ENCODE measurements around the gene TRIM59.
A peak's percentile ranks its signal among the peaks of the same experiment; 100 is the strongest.
"Not testable (repeated sequence)": the region's sequence is repeated elsewhere in the genome, so short reads cannot be mapped to it uniquely, and the experiment has no call there.

The TRIM59 gene

DNA sequence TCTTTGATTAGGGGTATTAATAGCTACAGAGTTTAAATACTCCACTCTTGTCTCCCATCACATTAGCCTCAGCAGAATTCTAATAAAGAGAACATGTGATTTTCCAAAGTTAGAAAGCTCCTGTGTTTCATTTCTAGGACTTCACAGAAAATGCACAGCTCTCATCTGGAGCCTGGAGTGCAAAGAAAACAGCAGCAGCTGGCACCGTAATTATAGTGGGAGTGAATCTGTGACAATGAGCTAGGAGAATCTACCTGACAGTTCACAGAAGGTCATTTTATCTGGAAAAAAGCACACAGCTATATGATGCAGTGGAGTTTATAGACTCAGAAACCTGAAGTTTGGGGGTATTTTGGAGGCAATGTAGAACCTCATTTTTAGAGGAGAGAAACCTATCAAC is 5.4 kb upstream of the TRIM59 start:
- DNase-seq, result no peak

DNA sequence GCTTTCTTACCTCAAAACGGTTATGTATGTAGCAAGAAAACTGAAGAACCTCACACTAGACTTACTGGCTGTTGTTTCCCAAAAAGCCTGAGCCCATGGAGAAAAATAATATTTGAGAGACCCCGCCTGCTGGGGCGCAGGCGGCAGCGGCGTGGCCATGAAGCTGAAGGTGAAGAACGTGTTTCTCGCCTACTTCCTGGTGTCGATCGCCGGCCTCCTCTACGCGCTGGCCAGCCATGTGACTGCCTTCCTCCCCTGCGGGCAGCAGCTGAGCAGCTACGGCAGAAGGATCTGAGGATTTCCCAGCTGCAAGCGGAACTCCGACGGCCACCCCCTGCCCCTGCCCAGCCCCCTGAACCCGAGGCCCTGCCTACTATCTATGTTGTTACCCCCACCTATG is 2.7 kb upstream of the TRIM59 start:
- DNase-seq, result not testable (repeated sequence)

DNA sequence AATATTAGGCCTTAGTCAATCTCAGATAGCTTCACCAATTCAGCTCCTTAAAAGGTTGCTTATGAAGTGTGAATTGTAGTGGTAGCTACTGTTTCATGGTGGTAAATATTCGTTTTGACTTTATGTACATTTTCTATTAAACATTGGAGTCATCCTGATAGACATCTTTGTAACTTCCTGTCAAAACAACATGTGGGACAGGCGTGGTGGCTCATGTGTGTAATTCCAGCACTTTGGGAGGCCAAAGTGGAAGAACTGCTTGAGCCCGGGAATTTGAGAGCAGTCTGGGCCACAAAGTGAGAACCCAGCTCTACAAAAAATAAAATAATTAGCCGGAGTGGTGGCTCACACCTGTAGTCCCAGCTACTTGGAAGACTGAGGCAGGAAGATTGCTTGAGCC is 2.0 kb upstream of the TRIM59 start:
- no peak for DNase-seq

DNA sequence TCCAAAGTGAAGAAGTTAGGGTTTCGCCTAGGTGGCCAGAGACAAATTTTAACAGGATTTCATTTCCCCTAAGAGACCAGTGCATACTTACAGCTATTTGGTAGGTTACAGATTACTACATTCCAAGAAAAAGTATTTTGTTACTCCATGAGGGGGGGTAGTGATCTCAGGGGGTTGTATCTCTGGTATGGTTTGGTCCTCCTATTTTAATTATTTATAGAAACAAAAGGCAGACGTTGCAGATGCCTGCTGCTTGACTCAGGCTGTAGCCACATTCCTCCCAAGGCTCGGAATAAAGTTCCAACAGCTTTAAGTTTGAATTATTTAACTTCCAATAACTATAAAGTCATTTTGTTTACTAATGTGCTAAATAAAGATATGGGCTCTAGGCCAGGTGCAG is 1.3 kb upstream of the TRIM59 start:
- DNase-seq, result no peak

DNA sequence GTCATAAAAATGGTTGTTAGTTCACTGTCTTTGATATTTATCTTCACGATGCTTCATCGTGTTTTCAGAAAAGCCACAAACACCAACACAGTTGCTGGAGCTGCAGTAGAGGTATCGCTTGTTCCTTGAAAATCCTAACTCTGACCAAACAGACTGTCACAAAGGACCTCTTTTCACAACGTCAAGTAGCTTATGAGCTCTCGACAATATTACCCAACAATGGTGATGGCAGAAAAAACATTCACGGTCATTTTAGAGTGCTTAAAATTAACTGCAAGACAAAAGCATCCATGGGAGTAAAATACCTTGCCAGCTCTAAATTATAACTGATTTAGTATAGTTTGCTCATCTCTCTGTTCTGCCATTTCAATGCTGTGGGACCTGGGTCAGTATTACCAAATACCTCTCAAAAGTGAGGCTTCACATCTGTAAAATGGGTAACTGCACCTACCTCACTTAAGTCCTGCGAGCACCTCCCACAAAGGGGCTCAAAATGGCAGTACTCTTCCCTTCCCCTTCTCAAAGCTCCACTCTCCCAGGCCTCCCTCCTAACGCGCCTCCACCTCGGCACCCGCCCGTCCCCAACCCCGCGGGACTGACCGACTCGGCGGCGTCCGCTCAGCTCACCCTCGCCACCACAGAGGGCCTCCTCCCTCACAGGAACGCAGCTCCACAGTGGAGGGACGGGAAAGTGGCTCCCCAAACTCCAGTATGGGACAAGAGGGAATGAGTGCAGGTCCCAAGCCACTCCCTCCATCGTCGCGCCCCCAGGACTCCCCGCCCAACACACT is 546 bp downstream of the TRIM59 start:
- DNase-seq, result no peak

DNA sequence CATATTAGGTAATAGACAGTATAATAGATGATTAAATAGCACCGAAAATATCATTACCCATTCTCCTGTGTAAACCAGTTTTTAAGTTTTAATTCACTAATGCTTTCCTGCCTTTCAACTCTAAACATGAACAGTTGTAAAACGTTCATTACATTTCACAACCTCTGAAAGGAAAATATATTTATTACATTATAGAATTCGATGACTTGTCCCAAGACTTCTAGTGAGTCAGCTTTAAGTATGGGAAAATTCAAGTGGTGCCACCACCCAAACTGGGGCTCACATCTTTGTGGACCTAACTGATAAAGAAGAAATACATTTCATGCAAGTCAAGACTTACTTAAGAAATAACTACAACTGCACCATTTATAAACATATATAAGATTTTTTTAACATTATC is 2.0 kb downstream of the TRIM59 start:
- DNase-seq, result no peak

DNA sequence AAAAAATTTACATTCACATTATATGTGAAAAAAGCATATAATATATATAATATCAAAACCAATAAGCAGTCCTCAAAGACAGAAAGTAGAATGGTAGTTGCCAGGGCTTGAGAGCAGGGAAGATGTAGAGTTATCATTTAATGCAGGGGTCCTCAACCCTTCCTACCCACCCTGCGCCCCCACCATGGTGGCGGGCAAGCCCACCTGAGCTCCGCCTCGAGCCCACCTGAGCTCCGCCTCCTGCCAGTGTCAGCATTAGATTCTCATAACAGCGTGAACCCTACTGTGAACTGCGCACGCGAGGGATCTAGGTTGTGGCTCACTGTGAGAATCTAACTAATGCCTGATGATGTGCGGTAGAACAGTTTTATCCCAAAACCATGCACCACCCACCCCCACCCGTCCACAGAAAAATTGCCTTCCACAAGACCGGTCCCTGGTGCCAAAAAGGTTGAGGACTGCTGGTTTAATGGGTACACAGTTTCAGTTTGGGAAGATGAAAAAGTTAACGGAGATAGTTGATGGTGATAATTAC is 3.0 kb downstream of the TRIM59 start:
- DNase-seq, result no peak

DNA sequence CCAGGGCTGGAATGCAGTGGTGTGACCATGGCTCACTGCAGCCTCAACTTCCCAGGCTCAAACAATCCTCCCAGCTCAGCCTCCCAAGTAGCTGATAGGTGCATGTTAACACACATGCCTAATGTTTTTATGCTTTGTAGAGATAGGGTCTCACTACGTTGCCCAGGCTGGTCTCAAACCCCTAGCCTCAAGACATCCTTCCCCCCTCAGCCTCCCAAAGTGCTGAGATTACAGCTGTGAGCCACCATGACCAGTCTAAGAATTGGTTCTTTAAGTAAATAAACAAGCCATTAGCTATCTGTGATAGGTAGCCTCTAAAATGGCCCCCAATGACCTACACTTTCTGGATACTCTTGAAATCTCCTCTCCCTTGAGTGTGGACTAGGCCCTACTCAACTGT is 3.7 kb downstream of the TRIM59 start:
- no peak for DNase-seq

DNA sequence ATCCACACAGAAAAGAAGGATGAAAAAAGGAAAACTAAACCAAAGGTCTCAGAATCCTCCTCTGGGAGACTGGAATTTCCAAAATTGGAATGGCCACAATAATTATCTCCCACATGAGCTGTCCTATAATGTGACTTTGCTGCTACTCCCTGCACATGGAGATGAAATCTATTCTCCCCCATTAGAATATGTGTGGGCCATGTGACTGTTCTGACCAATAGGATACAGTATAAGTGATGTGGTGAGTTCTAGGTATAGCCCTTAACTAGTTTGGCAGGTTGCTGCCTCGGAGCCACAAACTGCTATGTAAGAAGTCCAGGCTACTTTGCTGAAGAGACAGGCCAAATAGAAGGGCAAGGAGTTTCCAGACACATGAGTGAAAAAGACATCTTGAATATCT is 5.2 kb downstream of the TRIM59 start:
- DNase-seq, result no peak

DNA sequence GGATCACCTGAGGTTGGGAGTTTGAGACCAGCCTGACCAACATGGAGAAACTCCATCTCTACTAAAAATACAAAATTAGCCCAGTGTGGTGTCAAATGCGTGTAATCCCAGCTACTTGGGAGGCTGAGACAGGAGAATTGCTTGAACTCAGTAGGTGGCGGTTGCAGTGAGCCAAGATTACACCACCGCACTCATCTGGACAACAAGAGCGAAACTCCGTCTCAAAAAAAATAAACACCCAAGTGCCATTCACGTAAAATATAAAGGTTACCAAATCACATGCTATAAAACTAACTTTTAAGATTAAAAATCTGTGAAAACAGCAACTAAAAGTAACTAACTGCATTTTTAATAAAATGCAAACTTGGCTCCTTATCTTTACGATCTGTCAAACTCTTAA is 8.9 kb downstream of the TRIM59 start:
- no peak for DNase-seq

DNA sequence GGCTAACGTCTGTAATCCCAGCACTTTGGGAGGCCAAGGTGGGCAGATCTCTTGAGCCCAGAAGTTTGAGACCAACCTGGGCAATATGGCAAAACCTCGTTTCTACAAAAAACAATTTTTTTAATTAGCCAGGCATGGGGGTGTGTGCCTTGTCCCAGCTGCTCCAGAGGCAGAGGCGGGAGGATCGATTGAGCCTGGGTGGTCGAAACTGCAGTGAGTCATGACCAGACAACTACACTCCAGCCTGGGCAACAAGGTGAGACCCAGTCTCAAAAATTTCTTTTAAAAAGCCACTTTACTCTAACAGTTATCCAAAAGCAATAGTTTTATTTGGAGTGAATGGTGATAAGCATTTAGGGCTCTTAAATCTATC is 12.5 kb downstream of the TRIM59 start:
- no peak for DNase-seq

DNA sequence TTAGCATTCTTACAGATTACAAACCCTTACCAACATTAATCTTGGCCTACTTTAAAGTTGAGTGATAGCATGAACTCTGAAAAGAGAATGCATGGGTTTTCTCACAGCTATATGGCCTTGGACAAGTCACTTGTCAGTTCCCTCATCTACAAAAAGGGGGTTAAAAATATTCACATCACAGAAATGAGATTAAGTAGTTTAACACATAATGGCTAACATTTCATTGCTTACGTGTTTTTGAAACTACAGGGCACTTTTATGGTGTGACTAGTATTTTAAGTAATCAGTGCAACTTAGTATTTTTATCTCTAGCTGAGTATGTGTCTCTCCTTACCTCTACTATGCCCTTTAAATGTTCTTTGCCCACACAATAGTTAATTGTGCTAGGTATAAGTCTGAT is 13.8 kb downstream of the TRIM59 start:
- no peak for DNase-seq

DNA sequence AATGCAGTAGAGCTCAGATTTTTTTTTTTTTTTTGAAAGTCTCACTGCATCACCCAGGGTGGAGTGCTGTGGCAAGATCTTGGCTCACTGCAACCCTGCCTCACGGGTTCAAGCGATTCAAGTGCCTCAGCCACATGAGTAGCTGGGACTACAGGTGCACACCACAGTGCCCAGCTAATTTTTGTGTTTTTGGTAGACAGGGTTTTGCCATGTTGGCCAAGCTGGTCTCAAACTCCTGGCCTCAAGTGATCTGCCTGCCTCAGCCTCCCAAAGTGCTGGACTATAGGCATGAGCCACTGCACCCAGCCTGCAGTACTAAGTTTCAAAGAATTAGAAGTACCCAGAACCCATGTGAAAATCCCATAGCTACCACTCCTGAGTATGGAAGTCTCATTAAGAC is 14.5 kb downstream of the TRIM59 start:
- DNase-seq, result no peak

DNA sequence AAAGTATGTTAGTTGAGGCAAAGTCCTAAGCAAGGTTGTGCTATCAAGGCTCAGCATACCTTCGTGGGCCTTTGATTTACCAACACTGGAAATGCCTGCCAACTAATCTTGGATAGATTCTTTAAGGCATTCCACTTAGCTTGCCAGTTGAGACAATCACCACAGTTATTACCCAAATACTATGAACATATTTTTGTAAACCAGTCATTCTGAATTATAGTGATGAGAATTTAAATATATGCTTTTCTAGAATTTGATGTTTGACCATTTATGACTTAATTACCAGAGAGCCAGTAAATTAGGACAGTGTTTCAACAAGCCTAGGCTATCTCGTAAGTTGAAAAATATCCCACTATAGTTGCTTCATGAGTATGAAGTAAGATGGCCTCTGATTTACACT is 15.5 kb downstream of the TRIM59 start:
- DNase-seq, result no peak

DNA sequence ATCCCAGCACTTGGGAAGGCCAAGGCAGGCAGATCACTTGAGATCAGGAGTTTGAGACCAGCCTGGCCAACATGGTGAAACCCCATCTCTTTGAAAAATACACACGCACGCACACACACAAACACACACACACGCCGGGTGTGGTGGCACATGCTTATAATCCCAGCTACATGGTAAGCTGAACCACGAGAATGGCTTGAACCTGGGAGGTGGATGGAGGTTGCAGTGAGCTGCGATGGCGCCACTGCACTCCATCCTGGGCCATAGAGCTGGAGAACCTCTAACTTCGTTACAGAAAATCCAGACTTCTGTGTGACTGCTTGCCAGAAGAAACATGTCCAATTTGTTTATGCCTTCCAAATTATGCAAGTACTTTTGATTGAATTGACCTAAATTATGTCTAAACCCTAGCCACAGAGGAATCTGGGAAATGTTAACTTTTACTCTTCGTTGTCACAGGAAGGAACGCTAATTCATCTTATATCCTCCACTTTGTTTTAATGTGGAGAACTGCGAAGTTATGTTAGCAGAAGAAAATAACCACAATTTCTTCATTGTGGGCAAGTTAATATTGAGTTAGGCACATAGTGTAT is 21.7 kb downstream of the TRIM59 start:
- DNase-seq, result no peak

DNA sequence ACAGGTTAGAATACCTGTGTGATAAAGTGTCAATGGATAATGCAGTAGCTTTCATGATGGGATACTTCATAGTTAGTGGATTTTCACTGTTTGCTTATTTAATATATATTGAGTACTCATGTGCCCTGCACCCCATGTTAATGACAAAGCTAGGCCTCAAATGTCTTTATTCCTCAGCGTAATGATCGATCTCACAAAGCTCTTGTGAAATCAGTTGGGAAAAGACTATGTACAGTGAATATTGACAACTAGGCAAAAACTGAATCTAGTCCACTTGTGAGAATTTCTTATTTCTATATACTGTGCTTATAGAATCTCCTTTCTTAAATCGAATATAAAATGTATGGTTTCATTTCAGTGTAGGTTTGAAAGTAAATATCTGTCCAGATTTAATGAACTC is 32.3 kb downstream of the TRIM59 start:
- DNase-seq, result no peak

DNA sequence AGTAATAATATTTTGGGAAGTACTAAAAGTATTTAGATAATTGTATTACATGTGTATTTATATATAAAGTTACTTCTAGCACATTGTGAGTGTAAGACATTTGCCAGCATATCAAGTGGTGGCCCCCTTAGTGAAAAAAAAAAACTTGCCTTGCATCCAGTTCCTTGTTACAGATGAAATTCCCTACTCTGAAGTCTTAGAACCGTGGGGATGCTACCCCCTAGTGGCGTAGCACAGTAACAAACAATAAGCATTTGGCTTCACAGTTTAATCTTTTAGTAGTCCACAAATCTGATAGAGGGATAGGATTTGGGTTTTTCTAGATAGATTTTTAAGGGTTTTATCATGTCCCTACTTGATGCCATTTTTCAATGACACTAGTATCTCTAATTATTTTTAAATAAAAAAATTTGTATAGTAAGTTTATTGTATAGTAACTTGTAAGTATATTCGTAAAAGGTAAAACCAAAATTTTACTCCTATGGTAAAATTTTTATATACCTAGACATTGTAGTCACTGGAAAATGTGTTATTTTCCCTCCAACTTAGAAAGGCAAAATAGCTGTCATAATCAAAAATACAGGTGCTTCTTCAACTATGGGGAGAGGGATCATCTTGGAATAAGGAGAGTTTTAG is 35.9 kb downstream of the TRIM59 start:
- peak; percentile 45 for DNase-seq

DNA sequence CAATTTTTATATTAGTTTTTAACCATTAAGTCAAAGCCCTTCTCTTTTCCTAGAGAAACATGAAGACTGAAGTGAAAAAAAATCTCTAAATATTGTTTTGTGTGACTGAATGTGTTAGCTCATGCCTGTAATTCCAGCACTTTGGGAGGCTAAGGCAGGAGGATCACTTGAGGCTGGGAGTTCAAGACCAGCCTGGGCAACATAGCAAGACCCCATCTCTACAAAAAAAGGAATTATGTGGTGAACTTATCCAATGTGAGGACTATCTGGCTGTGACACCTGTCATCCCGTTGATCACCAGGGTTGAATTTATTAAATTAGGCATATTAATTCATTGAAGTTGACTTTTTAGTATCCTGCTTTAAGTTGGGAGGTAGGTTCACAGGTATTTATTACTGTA is 37.1 kb downstream of the TRIM59 start:
- no peak for DNase-seq

DNA sequence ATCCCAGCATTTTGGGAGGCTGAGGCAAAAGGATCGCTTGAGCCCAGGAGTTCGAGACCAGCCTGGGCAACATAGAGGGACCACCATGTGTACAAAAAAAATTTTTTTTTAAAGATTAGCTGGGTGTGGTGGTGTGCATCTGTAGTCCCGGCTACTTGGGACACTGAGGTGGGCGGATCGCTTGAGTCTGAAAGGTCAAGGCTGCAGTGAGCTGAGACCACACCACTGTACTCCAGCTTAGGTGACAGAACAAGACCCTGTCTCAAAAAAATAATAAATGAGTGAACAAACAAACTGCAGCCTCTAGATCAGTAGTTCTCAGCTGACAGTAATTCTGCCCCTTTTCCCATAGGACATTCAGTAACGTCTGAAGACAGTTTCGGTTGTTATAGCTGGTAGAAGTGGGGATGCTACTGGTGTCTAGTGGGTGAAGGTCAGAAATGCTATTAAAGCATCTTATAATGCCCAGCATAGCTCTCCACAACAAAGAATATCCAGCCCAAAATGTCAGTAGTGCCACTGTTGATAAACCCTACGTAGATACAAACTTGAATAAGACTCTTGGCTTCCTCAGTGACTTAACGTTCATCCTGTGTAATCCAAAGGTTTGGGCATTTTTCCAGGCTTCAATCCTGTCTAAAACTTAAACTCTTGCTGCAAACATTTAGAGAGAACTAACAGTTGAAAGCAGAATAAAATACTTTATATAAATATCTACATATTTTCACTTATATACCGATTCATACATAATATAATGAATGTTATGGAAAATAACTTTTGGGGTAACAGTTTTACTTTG is 39.6 kb downstream of the TRIM59 start:
- DNase-seq, result no peak

DNA sequence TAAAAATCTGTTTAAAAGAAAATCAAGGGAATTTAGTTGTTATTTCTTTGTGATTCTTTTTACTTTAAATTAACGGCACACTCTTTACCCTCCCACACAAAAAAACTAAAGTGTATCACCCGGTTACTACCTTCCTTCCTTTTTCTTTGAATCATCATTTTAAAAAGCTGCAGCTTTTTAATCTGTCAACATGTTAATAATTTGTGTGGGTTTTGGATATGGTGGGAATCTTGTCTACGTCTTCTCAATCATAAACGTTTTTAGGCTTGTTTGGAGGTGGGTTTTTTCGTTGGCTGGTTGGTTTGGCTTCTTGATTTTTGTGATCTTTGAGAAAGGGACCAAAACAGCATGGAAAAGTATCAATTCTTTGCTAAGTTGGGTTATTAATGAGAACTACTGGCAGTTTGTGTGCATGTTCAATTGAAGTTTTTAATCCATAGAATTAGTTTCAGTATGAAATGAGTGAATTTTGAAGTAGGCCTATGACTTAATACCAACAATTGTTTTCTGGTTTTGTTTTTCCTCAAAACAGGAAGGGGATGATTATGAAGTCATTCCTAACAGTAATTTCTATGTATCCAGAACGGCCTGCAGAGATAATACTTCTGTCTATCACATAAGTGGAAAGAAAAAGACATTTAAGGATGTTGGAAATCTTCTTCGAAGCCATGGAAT is 45.7 kb downstream of the TRIM59 start:
- no peak for DNase-seq

DNA sequence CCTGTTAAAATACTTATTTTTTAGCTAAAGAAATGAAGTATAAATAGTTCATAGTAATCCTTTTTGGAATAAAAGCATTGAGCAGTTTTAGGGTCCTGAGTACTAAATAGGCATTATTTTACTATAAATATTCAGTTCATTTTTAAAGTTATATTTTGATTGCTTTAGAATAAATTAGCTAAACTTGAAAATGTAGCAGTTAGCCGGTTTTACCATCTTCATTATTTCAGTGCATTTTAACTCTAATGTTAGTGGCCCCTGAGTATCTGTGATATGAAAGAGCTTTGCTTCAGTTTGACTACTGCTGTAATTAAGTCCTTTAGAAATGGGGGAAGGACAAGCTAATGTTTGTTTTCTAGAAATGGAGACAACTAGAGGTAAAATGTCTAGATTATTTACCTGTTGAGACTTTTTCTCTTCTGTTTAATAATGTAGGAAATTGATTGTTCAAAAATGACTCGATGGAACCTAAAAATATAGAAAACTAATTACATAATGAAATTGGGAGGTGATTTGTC is 46.5 kb downstream of the TRIM59 start:
- DNase-seq, result no peak

DNA sequence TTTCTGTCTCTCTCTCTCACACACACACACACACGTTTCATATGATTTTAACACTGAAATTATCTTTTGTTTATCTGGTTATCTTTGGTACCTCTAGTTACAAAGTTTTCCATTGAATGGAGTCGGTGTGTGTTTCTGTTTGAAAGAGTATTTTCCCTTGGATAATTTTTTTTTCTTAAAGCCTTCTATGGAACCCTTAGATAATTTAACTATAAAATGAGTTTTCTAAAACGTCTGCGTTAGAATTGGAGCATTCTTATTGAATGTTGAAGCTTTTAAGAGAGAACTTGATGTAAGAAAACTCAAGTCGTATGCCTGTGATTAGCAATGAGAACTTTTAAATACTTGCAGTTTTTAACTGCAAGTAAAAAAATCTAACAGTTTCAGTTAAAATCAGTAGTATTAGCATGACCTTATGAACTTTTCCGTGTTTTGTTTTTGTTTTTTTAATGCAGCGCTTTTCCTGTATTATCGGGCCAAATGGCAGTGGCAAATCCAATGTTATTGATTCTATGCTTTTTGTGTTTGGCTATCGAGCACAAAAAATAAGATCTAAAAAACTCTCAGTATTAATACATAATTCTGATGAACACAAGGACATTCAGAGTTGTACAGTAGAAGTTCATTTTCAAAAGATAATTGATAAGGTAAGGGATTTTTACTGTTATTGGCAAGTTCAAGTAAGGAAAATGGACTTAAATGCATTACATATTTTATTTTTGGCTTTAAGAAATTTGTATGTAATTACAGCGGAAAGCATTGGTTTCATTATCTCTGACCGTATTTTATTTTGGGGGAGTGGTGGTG is 47.2 kb downstream of the TRIM59 start:
- DNase-seq, result no peak

Data from effector CD8-positive, alpha-beta T cell (primary cell).